ENCODE data around the gene PLLP. TPM values are rescaled to one million over a fixed set of nuclear protein-coding genes. Genes with fewer than 3 reads are reported as not detected.

Gene PLLP
- total and polyA plus RNA-seq, 2 experiments from 2014 or later: 1.3 to 6.1 TPM

GRCh38 chr16:57329718-57330327, 45.4 kb upstream of the PLLP start:
- no peaks in the 10 kb centered on the region for H3K9me2 ChIP-seq (ENCODE audit: insufficient read depth)
- DNase-seq (ENCODE audit: low spot score) (no peak), ATAC-seq (no peak)
- H3K36me3 ChIP-seq (ENCODE audit: insufficient read depth): no peaks in the 10 kb centered on the region
- no peaks in the 10 kb centered on the region for H3F3A ChIP-seq (replicated peaks; ENCODE audit: low read depth)
- H3K4me1 Mint-ChIP-seq: no peaks in the 10 kb centered on the region
- H3K4me3 ChIP-seq: no peak overlapping the region
- H3K27me3 ChIP-seq (ENCODE audit: insufficient read depth): no peaks in the 10 kb centered on the region; the same call in 1 of the 2 replicates
- H3K27ac Mint-ChIP-seq: no peak overlapping the region
- TF ChIP-seq EZH2 (IDR thresholded peaks at IDR 0.05; ENCODE audit: low read depth, unreplicated experiment): no peak
- TF ChIP-seq JUNB (IDR thresholded peaks at IDR 0.05; ENCODE audit: unreplicated experiment): no peak
- no peak for TF ChIP-seq NANOG (IDR thresholded peaks at IDR 0.05; ENCODE audit: borderline replicate concordance)
- no peak overlapping the region for H3K4me2 ChIP-seq
- H3K27ac ChIP-seq (ENCODE audit: low read depth): no peak overlapping the region
- H3K4me1 ChIP-seq (ENCODE audit: insufficient read depth): no peaks in the 10 kb centered on the region
- H3K4me3 Mint-ChIP-seq: no peak overlapping the region
- H3K9me3 Mint-ChIP-seq: peaks cover 4% of the 10 kb centered on the region; the same call in 2 of the 3 replicates
- no peaks in the 10 kb centered on the region for H3K36me3 Mint-ChIP-seq (ENCODE audit: low read depth)
- H4K20me1 ChIP-seq (replicated peaks; ENCODE audit: insufficient read depth): no peaks in the 10 kb centered on the region
- H2AFZ ChIP-seq: no peak overlapping the region
- H3K27me3 Mint-ChIP-seq (ENCODE audit: insufficient read depth, low read depth, poor library complexity): no peaks in the 10 kb centered on the region
- no peaks in the 10 kb centered on the region for H3K79me2 ChIP-seq (replicated peaks; ENCODE audit: insufficient read depth)

GRCh38 chr16:57325458-57325857, 41.0 kb upstream of the PLLP start:
- Histone ChIP-seq H3K36me3 (ENCODE audit: insufficient read depth) (no peaks in the 10 kb centered on the region), H3K4me2 (no peak overlapping the region), H3K27me3 (ENCODE audit: insufficient read depth) (no peaks in the 10 kb centered on the region), H3K27ac (ENCODE audit: low read depth) (no peak overlapping the region), H3K9me2 (ENCODE audit: insufficient read depth) (no peaks in the 10 kb centered on the region), H3K4me1 (ENCODE audit: insufficient read depth) (no peaks in the 10 kb centered on the region), H3F3A (replicated peaks; ENCODE audit: low read depth) (no peaks in the 10 kb centered on the region), H2AFZ (no peak overlapping the region), H3K4me3 (no peak overlapping the region), H4K20me1 (replicated peaks; ENCODE audit: insufficient read depth) (no peaks in the 10 kb centered on the region), H3K79me2 (replicated peaks; ENCODE audit: insufficient read depth) (no peaks in the 10 kb centered on the region)
- H3K4me1 Mint-ChIP-seq: no peaks in the 10 kb centered on the region
- H3K9me3 Mint-ChIP-seq: peaks cover 4% of the 10 kb centered on the region; the same call in 2 of the 3 replicates
- peaks cover 2% of the 10 kb centered on the region for H3K27me3 Mint-ChIP-seq (ENCODE audit: insufficient read depth, low read depth, poor library complexity)
- ATAC-seq: no peak
- no peaks in the 10 kb centered on the region for H3K36me3 Mint-ChIP-seq (ENCODE audit: low read depth)
- H3K27ac Mint-ChIP-seq: no peak overlapping the region
- no peak overlapping the region for H3K4me3 Mint-ChIP-seq
- no peak for DNase-seq (ENCODE audit: low spot score)
- TF ChIP-seq ZNF331 (CRISPR knock-in tag; IDR thresholded peaks at IDR 0.05; ENCODE audit: low read depth) (no peak), ZNF114 (CRISPR knock-in tag; IDR thresholded peaks at IDR 0.05) (no peak), POLR2AphosphoS5 (IDR thresholded peaks at IDR 0.05; ENCODE audit: low read depth) (no peak), EZH2phosphoT487 (IDR thresholded peaks at IDR 0.05; ENCODE audit: unreplicated experiment) (no peak), NANOG (IDR thresholded peaks at IDR 0.05; ENCODE audit: borderline replicate concordance) (no peak), EZH2 (IDR thresholded peaks at IDR 0.05; ENCODE audit: low read depth, unreplicated experiment) (no peak), JUNB (IDR thresholded peaks at IDR 0.05; ENCODE audit: unreplicated experiment) (no peak), CTCF (conservative IDR thresholded peaks at IDR 0.05; ENCODE audit: low read depth in 2 of 2) (no peak), CREB1 (CRISPR knock-in tag; IDR thresholded peaks at IDR 0.05; ENCODE audit: low read depth) (no peak), ZNF462 (CRISPR knock-in tag; IDR thresholded peaks at IDR 0.05) (no peak), STAT1 (IDR thresholded peaks at IDR 0.05; ENCODE audit: unreplicated experiment) (no peak)

All from GM23338 (cell line).